GM10266 (cell line): ENCODE data around the gene MEIOSIN.

Source experiments
- DNase-seq: peaks from one replicate; pipeline ENCODE4 v3.0.0; 2012; ENCODE audit errors: extremely low spot score
- TF ChIP-seq, protein P1 (sequence below): IDR thresholded peaks from 2 replicates; pipeline ENCODE4 v1.5.1; 2012; ENCODE audit warnings: mild to moderate bottlenecking, low read depth; ENCODE audit not compliant: control insufficient read depth, insufficient read depth; ENCODE audit errors: missing control alignments

MEIOSIN gene

DNA sequence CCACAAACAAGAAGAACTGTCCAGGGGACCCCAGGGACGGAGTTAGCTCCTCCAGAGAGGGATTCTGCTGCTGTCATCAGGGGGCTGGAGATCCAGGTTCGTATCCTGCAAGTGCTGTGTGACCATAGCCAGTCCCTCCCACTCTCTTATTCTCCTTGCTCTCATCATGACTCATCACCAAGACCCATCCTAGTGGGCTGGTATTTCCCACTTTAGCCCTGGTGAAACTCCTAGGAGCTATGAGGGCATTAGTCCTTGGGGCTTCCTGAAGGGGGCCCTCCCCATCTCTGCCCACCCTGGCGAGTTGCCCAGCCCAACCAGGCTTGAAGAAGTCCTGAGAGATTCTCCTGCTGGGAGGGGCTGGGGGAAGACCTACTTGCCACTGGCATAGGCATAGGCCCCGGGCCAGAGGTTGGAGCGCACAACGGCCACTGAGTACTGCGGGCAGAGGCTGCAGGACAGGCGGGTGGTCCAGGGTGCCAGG lies 66.9 kb downstream of the MEIOSIN start:
- no peak for DNase-seq
- TF ChIP-seq, protein P1, sequence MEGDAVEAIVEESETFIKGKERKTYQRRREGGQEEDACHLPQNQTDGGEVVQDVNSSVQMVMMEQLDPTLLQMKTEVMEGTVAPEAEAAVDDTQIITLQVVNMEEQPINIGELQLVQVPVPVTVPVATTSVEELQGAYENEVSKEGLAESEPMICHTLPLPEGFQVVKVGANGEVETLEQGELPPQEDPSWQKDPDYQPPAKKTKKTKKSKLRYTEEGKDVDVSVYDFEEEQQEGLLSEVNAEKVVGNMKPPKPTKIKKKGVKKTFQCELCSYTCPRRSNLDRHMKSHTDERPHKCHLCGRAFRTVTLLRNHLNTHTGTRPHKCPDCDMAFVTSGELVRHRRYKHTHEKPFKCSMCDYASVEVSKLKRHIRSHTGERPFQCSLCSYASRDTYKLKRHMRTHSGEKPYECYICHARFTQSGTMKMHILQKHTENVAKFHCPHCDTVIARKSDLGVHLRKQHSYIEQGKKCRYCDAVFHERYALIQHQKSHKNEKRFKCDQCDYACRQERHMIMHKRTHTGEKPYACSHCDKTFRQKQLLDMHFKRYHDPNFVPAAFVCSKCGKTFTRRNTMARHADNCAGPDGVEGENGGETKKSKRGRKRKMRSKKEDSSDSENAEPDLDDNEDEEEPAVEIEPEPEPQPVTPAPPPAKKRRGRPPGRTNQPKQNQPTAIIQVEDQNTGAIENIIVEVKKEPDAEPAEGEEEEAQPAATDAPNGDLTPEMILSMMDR, result no peak

DNA sequence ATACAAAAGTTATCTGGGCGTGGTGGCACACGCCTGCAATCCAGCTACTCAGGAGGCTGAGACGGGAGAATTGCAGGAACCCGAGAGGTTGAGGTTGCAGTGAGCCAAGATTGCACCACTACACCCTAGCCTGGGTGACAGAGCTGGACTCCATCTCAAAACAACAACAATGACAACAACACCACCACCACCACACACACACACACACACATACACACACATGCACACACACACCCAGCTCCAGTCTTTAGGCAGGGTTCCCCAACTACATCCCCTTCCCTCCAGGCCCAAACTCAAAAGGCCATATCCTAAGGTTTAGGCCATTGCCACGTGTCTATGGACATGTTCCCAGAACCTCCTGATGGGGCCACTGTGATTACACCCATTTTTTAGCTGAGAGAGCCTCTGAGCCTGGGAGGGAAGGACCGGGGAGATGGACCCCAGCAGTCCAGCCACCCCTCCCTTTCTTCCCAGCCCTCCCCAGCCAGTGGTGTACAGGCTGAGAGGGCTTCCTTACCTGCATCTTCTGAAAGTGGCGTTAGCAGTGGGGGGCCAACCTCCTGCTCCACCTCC lies 68.5 kb downstream of the MEIOSIN start:
- TF ChIP-seq, protein P1, result no peak
- DNase-seq, result no peak

DNA sequence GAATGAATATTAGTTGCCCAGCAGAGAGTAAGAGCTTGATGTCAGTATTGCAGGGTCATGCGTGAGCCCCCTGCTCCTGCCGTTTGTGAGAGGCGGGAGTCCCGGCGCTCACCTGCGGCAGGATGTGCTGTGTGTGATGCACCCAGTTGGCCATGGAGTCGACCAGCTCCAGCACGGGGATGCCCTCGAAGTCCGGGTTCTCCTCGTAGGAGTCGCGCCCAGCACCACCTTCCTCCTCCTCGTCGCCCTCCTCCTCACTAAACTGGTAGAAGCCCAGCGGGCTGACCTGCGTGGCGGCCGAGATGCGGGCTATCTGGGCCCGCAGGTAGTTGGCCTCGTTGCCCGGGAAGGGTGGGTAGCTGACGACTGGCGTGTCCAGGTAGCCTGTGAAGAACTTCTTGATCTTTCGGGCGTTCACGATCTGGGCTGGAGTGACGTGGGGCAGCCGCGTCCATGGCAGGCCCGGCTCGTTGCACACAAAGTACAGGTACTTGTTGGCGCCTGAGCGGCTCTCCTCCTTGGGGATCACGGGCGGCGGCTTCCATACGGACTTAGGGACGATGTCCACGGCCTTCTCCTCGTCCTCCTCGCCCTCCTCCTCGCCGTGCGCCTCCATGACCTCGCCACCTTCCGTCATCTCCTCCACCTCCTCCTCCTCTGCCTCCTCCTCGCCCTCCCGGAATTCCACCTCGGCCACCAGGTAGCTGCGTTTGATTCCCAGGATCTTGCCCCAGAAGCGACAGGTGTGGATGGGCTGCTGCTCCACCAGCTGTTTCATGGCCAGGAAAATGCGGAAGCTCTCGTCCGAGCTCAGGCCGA lies 71.1 kb downstream of the MEIOSIN start:
- TF ChIP-seq, protein P1, result no peak
- DNase-seq, result no peak

DNA sequence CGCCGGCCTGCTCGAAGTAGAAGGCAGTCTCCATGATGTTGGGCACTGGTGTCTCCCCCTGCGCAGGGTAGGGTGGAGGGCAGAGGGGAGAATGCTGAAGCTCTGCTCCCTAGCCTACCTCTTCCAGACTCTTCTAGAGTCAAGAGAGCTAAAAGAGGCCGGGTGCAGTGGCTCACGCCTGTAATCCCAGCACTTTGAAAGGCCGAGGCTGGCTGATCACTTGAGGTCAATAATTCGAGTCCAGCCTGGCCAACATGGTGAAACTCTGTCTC lies 71.7 kb downstream of the MEIOSIN start:
- TF ChIP-seq, protein P1, result no peak
- DNase-seq, result no peak

DNA sequence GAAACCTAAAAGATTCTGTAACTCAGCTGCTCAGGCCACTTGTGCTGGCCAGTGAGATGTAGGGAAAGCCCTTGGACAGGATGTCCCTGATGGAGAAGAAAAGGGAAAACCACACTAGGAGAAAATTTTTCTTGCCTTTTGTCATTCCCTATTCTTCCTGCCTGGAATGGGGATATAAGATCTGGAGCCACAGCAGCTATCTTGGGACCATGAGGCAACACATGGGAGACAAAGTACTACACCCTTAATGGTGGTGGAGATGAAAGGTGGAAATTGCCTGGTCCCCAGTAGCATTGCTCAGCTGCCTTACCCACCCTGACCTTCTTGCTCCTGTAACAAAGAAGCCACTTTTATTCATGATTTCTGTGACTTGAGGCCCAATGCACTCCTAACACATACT lies 72.5 kb downstream of the MEIOSIN start:
- TF ChIP-seq, protein P1, result no peak
- no peak for DNase-seq

DNA sequence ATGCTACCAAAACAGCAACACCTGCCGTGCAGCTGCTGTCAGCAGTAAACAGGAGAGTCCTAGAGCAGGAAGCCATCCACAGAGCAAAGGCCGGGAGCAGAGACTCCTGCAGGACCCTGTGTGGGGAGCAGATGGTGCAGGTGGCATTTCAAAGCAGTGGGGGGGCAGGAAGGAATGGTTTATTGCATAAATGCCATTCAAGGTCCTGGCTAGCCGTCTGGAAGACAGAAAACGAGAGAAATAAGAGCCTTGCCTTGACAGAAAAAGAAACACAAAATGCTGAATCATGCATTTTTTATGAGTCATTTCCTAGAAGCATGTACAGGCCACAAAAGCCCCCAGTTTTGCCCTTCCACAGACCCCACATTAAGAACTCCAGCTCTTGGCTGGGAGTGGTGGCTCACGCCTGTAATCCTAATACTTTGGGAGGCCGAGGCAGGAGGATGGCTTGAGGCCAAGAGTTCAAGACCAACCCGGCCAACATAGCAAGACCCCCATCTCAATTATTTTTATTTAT lies 76.5 kb downstream of the MEIOSIN start:
- TF ChIP-seq, protein P1, result no peak
- no peak for DNase-seq

DNA sequence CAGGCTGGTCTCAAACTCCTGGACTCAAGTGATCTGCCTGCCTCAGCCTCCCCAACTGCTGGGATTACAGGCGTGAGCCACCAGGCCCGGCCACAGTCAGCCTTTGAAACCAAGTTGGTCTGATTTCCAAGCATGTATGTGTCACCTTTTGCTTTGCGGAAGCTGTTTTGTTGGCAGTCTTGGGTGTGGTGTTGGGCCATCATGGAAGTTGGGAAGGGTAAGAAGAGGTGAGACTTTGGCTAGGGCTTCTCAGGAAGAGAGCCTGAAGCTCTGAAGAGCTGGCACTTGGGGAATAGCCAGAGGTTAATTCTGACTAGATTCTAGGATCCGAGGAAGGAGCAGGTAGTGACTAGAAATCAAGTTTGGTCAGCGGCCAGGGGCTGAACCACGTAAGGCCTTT lies 79.1 kb downstream of the MEIOSIN start:
- TF ChIP-seq, protein P1, result no peak
- no peak for DNase-seq
